ENCODE results near the gene BLM. TPM values are rescaled to one million over a fixed set of nuclear protein-coding genes. Genes with fewer than 3 reads are reported as not detected.

Gene BLM
- total RNA-seq, 1 experiment from 2014 or later: 24.6 TPM

DNA sequence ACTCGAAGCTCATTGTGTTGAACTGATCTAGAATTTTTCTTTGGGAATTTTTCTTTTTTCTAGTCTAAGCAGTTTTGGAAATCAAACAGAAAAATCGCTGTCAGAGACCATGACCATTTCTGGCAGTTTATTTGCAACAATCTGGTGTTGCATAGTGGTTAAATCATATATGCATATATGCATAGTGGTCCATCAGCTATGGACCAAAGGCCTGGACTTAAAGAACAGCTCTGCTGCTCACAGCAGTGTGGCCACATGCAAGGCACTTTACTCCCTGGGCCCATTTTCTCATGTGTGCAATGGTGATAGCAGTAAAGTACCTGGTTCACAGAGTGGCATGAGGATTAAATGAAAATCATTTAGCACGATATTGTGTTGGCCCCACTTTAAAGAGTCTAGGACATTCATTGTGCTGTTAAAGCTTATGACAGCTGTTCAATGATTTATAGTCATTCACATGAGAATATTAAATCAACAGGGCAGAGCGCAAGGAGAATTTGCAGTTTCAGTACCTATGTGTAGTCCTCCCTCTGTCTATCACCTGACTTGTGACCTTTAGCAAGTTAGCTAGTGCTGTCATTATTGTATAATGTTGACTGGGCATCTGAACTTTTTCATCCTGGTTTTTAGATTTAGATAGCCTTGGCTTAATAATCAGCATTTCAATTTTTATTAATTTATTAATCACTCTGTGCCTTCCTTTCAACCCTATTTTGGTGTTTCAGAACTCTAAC is 46.4 kb downstream of the BLM start:
- ATAC-seq (no peak), DNase-seq (ENCODE audit: low read depth, low spot score) (no peak)
- no peak overlapping the region for H3K27ac ChIP-seq (ENCODE audit: low read depth, low read length)
- RAD21 ChIA-PET (ENCODE audit: low non-redundant PET in 1 of 2, low total read pairs in 2 of 2, uncharacterized antibody in 2 of 2, unreplicated experiment in 2 of 2): no interaction called here
- H3K9me3 ChIP-seq (ENCODE audit: control insufficient read depth in 1 of 2, insufficient read depth in 1 of 2, low read depth in 1 of 2, low read length in 2 of 2): no peaks in the 10 kb centered on the region
- no peak overlapping the region for H3K4me2 ChIP-seq (ENCODE audit: low read length)
- H3K27me3 ChIP-seq (ENCODE audit: insufficient read depth, low read length): no peaks in the 10 kb centered on the region
- no peak overlapping the region for H2AFZ ChIP-seq (ENCODE audit: low read depth, low read length, poor library complexity, severe bottlenecking)
- H3K9ac ChIP-seq (ENCODE audit: low read length): no peak overlapping the region
- CTCF ChIA-PET: no interaction called here
- intact Hi-C loops (cut with micrococcal nuclease): no loop called here
- no peaks in the 10 kb centered on the region for H3K4me1 ChIP-seq (ENCODE audit: control insufficient read depth in 1 of 2, insufficient read depth in 2 of 2, low read length in 2 of 2)
- no peaks in the 10 kb centered on the region for H4K20me1 ChIP-seq (ENCODE audit: insufficient read depth)
- POLR2A ChIA-PET: no interaction called here
- no peak overlapping the region for H3K4me3 ChIP-seq (replicated peaks in 1 of 2; ENCODE audit: low read depth in 1 of 2, low read length in 2 of 2)
- TF ChIP-seq POLR2A (IDR thresholded peaks at IDR 0.05; ENCODE audit: borderline replicate concordance, extremely low read depth, insufficient read depth, insufficient read length): no peak
- TF ChIP-seq, protein P1, sequence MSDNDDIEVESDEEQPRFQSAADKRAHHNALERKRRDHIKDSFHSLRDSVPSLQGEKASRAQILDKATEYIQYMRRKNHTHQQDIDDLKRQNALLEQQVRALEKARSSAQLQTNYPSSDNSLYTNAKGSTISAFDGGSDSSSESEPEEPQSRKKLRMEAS (IDR thresholded peaks at IDR 0.05): no peak
- TF ChIP-seq FOSL1 (IDR thresholded peaks at IDR 0.05; ENCODE audit: low read depth): no peak
- no peak for TF ChIP-seq ELF1 (IDR thresholded peaks at IDR 0.05; ENCODE audit: borderline replicate concordance, low read depth)
- TF ChIP-seq CEBPB (IDR thresholded peaks at IDR 0.05; ENCODE audit: low read depth): no peak
- TF ChIP-seq EGR1 (IDR thresholded peaks at IDR 0.05; ENCODE audit: low read depth): no peak
- no peak for TF ChIP-seq EZH2phosphoT487 (IDR thresholded peaks at IDR 0.05; ENCODE audit: borderline replicate concordance)
- no peak for TF ChIP-seq EZH2 (IDR thresholded peaks at IDR 0.05)
- TF ChIP-seq POLR2AphosphoS5 (IDR thresholded peaks at IDR 0.05; ENCODE audit: low read depth, low read length): no peak
- no peak for TF ChIP-seq CBX3 (IDR thresholded peaks at IDR 0.05; ENCODE audit: low read depth)
- TF ChIP-seq, protein P2, sequence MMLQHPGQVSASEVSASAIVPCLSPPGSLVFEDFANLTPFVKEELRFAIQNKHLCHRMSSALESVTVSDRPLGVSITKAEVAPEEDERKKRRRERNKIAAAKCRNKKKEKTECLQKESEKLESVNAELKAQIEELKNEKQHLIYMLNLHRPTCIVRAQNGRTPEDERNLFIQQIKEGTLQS (IDR thresholded peaks at IDR 0.05): no peak
- TF ChIP-seq TCF7L2 (IDR thresholded peaks at IDR 0.05; ENCODE audit: borderline replicate concordance, extremely low read depth, insufficient read depth, insufficient read length): no peak
- no peak for TF ChIP-seq YY1 (IDR thresholded peaks at IDR 0.05; ENCODE audit: extremely low read depth, insufficient replicate concordance, low read depth, low read length)
- TF ChIP-seq JUND (IDR thresholded peaks at IDR 0.05): no peak
- no peak for TF ChIP-seq SIN3A (IDR thresholded peaks at IDR 0.05; ENCODE audit: low read depth)
- TF ChIP-seq SRF (IDR thresholded peaks at IDR 0.05; ENCODE audit: low read depth): no peak
- TF ChIP-seq SP1 (IDR thresholded peaks at IDR 0.05; ENCODE audit: low read depth): no peak
- TF ChIP-seq ZFX (IDR thresholded peaks at IDR 0.05): no peak
- TF ChIP-seq RAD21 (IDR thresholded peaks at IDR 0.05; ENCODE audit: low read depth): no peak
- peaks cover 17 to 25% of the 10 kb centered on the region in 2 experiments; a peak in 3 of 4 replicates for H3K36me3 ChIP-seq (ENCODE audit: control insufficient read depth in 1 of 2, insufficient read depth in 2 of 2, low read length in 2 of 2)
- no peaks in the 10 kb centered on the region for H3K79me2 ChIP-seq (ENCODE audit: insufficient read depth, low read length)
- BruUV-seq (replicated peaks): no TSS peak
- no peaks in the 10 kb centered on the region for H3K9me2 ChIP-seq (ENCODE audit: insufficient read depth)

Measured in HCT116 (cell line).